Common myeloid progenitor, CD34-positive (primary cell): ENCODE data around the gene TUT4.

Experiments used
- CTCF ChIA-PET: fragments of 350-600 bp; sonication (Branson Sonifier 250); formaldehyde crosslinking; loops from one replicate; lab custom pipeline; 2021; ENCODE audit warnings: antibody characterized with exemption; lab: Charles Lee
- POLR2A ChIA-PET: fragments of 350-600 bp; sonication (Branson Sonifier 250); formaldehyde crosslinking; loops from one replicate; lab custom pipeline; 2021; ENCODE audit warnings: antibody characterized with exemption; lab: Charles Lee
- DNase-seq, 3 donors: peaks; one replicate each; pipeline versions ENCODE4 v3.0.0 to v3.0.0-alpha.2; 2013
- H3K27ac ChIP-seq, 2 experiments: 1 replicate in 1 of 2; 2 replicates in 1 of 2; pipeline ENCODE4 v1.7.0; 2013; ENCODE audit warnings: inconsistent platforms in 2 of 2, low read length in 2 of 2, mild to moderate bottlenecking in 2 of 2, low read depth in 1 of 2, moderate library complexity in 1 of 2; ENCODE audit not compliant: severe bottlenecking in 2 of 2, insufficient read depth in 1 of 2, poor library complexity in 1 of 2
- H3K27me3 ChIP-seq, 5 experiments: replicated peaks in 2 of 5; 1 replicate in 3 of 5; 2 replicates in 2 of 5; pipeline versions ENCODE4 v1.6.1 to v1.7.0; 2013; ENCODE audit warnings: low read length in 4 of 5, mild to moderate bottlenecking in 2 of 5, moderate library complexity in 2 of 5, inconsistent platforms in 1 of 5; ENCODE audit not compliant: insufficient read depth in 5 of 5, control insufficient read depth in 4 of 5
- H3K36me3 ChIP-seq, 4 experiments: 1 replicate in 2 of 4; 2 replicates in 2 of 4; pipeline versions ENCODE4 v1.6.1 to v1.7.0; 2013; ENCODE audit warnings: low read length in 3 of 4, control low read depth in 1 of 4, mild to moderate bottlenecking in 1 of 4; ENCODE audit not compliant: control insufficient read depth in 4 of 4, insufficient read depth in 4 of 4
- H3K4me1 ChIP-seq, 4 experiments: 1 replicate in 3 of 4; 2 replicates in 1 of 4; pipeline versions ENCODE4 v1.6.1 to v1.7.1; 2013; ENCODE audit warnings: low read length in 3 of 4, mild to moderate bottlenecking in 3 of 4, control low read depth in 1 of 4, inconsistent platforms in 1 of 4, moderate library complexity in 1 of 4; ENCODE audit not compliant: control insufficient read depth in 4 of 4, insufficient read depth in 4 of 4; ENCODE audit errors: control extremely low read depth in 1 of 4
- H3K4me3 ChIP-seq, 7 experiments: 1 replicate in 4 of 7; 2 replicates in 3 of 7; pipeline versions ENCODE4 v1.5.1 to v1.7.0; 2013; ENCODE audit warnings: mild to moderate bottlenecking in 7 of 7, low read length in 6 of 7, moderate library complexity in 6 of 7, inconsistent platforms in 2 of 7, low read depth in 2 of 7, control low read depth in 1 of 7; ENCODE audit not compliant: insufficient read depth in 4 of 7, control insufficient read depth in 1 of 7; ENCODE audit errors: extremely low read depth in 1 of 7
- H3K9me3 ChIP-seq, 5 experiments: 1 replicate in 4 of 5; 2 replicates in 1 of 5; pipeline versions ENCODE4 v1.6.1 to v1.7.1; 2013; ENCODE audit warnings: low read length in 4 of 5, mild to moderate bottlenecking in 2 of 5, inconsistent platforms in 1 of 5, low read depth in 1 of 5, moderate library complexity in 1 of 5; ENCODE audit not compliant: control insufficient read depth in 4 of 5, insufficient read depth in 2 of 5; ENCODE audit errors: control extremely low read depth in 1 of 5
- WGBS: methylation state at CpG from one replicate; pipeline ENCODE4 v1.1.5; 2013; ENCODE audit not compliant: insufficient coverage; 5-methylcytosine and 5-hydroxymethylcytosine counted together

The TUT4 gene

GRCh38 chr1:52435650-52436049 is 117.2 kb downstream of the TUT4 start:
- CTCF ChIA-PET, result interaction anchor here (0.6 to 1.3 kb wide), 2 partner anchors 11 to 24 kb away, joined by 3 to 5 read pairs; no protein-coding TSS in a partner anchor

GRCh38 chr1:52435211-52435610 is 117.7 kb downstream of the TUT4 start:
- Histone ChIP-seq H3K9me3 (no peaks in the 10 kb centered on the region), H3K4me3 (no peak overlapping the region), H3K27me3 (no peaks in the 10 kb centered on the region), H3K27ac (no peak overlapping the region), H3K36me3 (peaks cover 23 to 46% (median 37%) of the 10 kb centered on the region in 4 experiments), H3K4me1 (no peaks in the 10 kb centered on the region)
- DNase-seq, result no peak
- WGBS, result no CpG with 5 or more reads among the region's 1 CpG
- ChIA-PET CTCF (interaction anchor here (0.6 to 1.3 kb wide), 2 partner anchors 11 to 23 kb away, joined by 3 to 5 read pairs; no protein-coding TSS in a partner anchor), POLR2A (no interaction called here)

More at GRCh38 chr1:52435650-52436049, 117.2 kb downstream of the TUT4 start:
- Histone ChIP-seq H3K27me3 (no peaks in the 10 kb centered on the region), H3K9me3 (no peaks in the 10 kb centered on the region), H3K36me3 (peaks cover 22 to 42% (median 34%) of the 10 kb centered on the region in 4 experiments), H3K4me1 (no peaks in the 10 kb centered on the region), H3K27ac (no peak overlapping the region), H3K4me3 (no peak overlapping the region)
- 100% methylated on average over 1 of the region's 1 CpG for WGBS
- POLR2A ChIA-PET, result no interaction called here
- DNase-seq, result no peak

- ChIA-PET POLR2A (interaction anchor here (0.7 kb wide), 1 partner anchor 584 kb away, joined by 3 read pairs; no protein-coding TSS in a partner anchor), CTCF (interaction anchor here (1.1 to 1.2 kb wide), 2 partner anchors 28 to 244 kb away, joined by 3 read pairs; partner anchors contain the start of genes ORC1 and PRPF38A)
- 96% methylated on average over 3 of the region's 8 CpGs for WGBS
- no peaks in the 10 kb centered on the region for H3K27me3 ChIP-seq
- no peak for DNase-seq
- no peaks in the 10 kb centered on the region for H3K4me1 ChIP-seq
- peaks cover 27 to 52% (median 34%) of the 10 kb centered on the region in 4 experiments for H3K36me3 ChIP-seq
- no peak overlapping the region for H3K4me3 ChIP-seq
- H3K9me3 ChIP-seq, result no peaks in the 10 kb centered on the region
- H3K27ac ChIP-seq, result no peak overlapping the region
These were observed 120.1 kb downstream of the TUT4 start for GRCh38 chr1:52432807-52433206.

GRCh38 chr1:52427152-52427551 is 125.7 kb downstream of the TUT4 start:
- POLR2A ChIA-PET, result no interaction called here
- no peak overlapping the region for H3K4me3 ChIP-seq
- no peaks in the 10 kb centered on the region for H3K9me3 ChIP-seq
- CTCF ChIA-PET, result no interaction called here
- H3K36me3 ChIP-seq, result peaks cover 22 to 28% (median 25%) of the 10 kb centered on the region in 4 experiments
- 100% methylated on average over 1 of the region's 1 CpG for WGBS
- H3K27ac ChIP-seq, result no peak overlapping the region
- no peak for DNase-seq
- peaks cover 14 to 29% (median 26%) of the 10 kb centered on the region in 4 experiments for H3K4me1 ChIP-seq
- no peaks in the 10 kb centered on the region for H3K27me3 ChIP-seq

GRCh38 chr1:52426371-52426770 is 126.5 kb downstream of the TUT4 start:
- CTCF ChIA-PET, result no interaction called here
- no peak overlapping the region for H3K27ac ChIP-seq

GRCh38 chr1:52424813-52425212 is 128.1 kb downstream of the TUT4 start:
- ChIA-PET POLR2A (interaction anchor here (1.6 kb wide), 1 partner anchor 21 kb away, joined by 10 read pairs; the partner anchor contains the start of genes ORC1 and PRPF38A), CTCF (interaction anchor here (1.5 to 2.0 kb wide), 2 partner anchors 10 to 20 kb away, joined by 5 to 9 read pairs; partner anchors contain the start of genes ORC1 and PRPF38A)
- Histone ChIP-seq H3K36me3 (peaks cover 15 to 24% (median 17%) of the 10 kb centered on the region in 4 experiments), H3K9me3 (no peaks in the 10 kb centered on the region), H3K4me1 (peaks cover 14 to 29% (median 26%) of the 10 kb centered on the region in 4 experiments), H3K27ac (peak overlapping the region in 1 of 2 experiments; percentile 8), H3K27me3 (no peaks in the 10 kb centered on the region), H3K4me3 (no peak overlapping the region)
- WGBS, result 100% methylated on average over 1 of the region's 1 CpG
- peak in 1 of 3 donors; percentile 21 for DNase-seq

More at GRCh38 chr1:52426371-52426770, 126.5 kb downstream of the TUT4 start:
- no peak overlapping the region for H3K4me3 ChIP-seq
- POLR2A ChIA-PET, result no interaction called here
- H3K4me1 ChIP-seq, result peaks cover 14 to 29% (median 26%) of the 10 kb centered on the region in 4 experiments
- no peak for DNase-seq
- H3K36me3 ChIP-seq, result peaks cover 22 to 27% (median 25%) of the 10 kb centered on the region in 4 experiments
- no peaks in the 10 kb centered on the region for H3K9me3 ChIP-seq
- 86% methylated on average over 2 of the region's 3 CpGs for WGBS
- H3K27me3 ChIP-seq, result no peaks in the 10 kb centered on the region

- peak overlapping the region; percentile 8 to 38 for H3K27ac ChIP-seq
These were observed 128.7 kb downstream of the TUT4 start for GRCh38 chr1:52424231-52424636.

More at GRCh38 chr1:52424231-52424636, 128.7 kb downstream of the TUT4 start:
- POLR2A ChIA-PET, result interaction anchor here (1.4 to 1.6 kb wide), 2 partner anchors 11 to 20 kb away, joined by 3 to 10 read pairs; partner anchors contain the start of genes ORC1 and PRPF38A
- peaks cover 14 to 29% (median 26%) of the 10 kb centered on the region in 4 experiments for H3K4me1 ChIP-seq
- H3K36me3 ChIP-seq, result peaks cover 16 to 28% (median 21%) of the 10 kb centered on the region in 4 experiments
- peak; percentile 46 to 90 (median 86) for DNase-seq
- H3K27me3 ChIP-seq, result no peaks in the 10 kb centered on the region
- CTCF ChIA-PET, result interaction anchor here (0.6 to 2.0 kb wide), 4 partner anchors 11 to 264 kb away, joined by 3 to 9 read pairs (median 4); partner anchors contain the start of genes ORC1 and PRPF38A
- no peaks in the 10 kb centered on the region for H3K9me3 ChIP-seq
- peak overlapping the region in 1 of 7 experiments; percentile 5 for H3K4me3 ChIP-seq
